ENCODE measurements around the gene CNTNAP2.

Gene CNTNAP2

DNA sequence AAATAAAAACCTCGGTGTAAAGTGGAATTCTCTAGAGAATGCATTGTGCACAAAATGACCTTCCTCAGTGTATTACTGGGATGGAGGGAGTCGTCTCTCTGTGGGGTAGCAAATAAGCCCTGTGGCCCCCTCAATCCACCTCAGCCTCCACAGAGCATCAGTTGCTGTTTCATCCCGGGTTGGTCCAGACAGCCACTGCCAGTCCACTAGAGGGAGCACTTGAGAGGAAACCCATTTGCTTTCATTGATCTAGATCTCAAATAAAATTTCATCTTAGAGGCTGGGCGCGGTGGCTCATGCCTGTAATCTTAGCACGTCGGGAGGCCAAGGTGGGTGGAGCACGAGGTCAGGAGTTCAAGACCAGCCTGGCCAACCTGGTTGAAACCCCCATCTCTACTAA is 1128.7 kb downstream of the CNTNAP2 start:
- DNase-seq (ENCODE audit: low spot score): peak; percentile 39

- DNase-seq (ENCODE audit: low spot score): peak; percentile 10
Observed at GRCh38 chr7:147249956-147250355, 1133.4 kb downstream of the CNTNAP2 start.

- no peak for DNase-seq (ENCODE audit: low spot score)
Observed at GRCh38 chr7:147251751-147252325, 1135.2 kb downstream of the CNTNAP2 start.

DNA sequence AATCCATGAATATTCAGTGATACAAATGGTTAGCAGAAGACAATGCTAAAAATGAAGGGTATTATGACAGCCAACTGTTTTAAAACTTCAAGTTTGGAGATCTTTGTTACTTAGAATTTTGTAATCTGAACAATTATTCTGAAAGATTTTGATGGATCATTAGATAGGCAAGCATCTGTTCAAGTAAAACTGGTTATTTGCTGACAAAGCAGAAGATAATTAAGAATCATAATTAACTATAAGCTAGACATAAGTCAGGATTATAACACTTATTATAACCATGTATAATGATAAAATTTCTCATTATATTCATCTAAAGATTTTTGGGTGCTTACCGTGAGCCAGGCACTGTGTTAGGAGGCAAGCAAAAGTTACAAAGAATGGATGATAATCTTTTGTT is 1145.1 kb downstream of the CNTNAP2 start:
- no peak for DNase-seq (ENCODE audit: low spot score)

DNA sequence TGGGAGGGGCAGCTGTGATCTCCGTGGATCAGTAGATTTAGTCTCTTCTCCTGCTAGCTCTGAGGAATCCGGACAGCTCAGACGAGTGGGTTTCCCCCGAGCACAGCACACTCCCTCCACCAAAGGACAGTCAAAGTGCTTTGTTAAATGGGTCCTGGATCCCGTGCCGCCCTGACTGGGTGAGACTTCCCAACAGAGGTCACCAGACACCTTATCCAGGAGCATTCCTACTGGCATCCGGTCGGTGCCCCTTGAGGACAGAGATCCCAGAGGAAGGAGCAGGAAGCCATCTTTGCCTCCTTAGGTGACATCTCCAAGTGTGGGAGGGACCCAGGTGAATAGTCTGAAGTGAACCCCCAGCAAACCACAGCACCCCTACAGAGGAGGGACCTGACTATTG is 1148.9 kb downstream of the CNTNAP2 start:
- no peak for DNase-seq (ENCODE audit: low spot score)

- DNase-seq (ENCODE audit: low spot score): no peak
Observed at GRCh38 chr7:147276106-147276505, 1159.5 kb downstream of the CNTNAP2 start.

- DNase-seq (ENCODE audit: low spot score): no peak
Observed at GRCh38 chr7:147276783-147277370, 1160.3 kb downstream of the CNTNAP2 start.

- no peak for DNase-seq (ENCODE audit: low spot score)
Observed at GRCh38 chr7:147279514-147279913, 1162.9 kb downstream of the CNTNAP2 start.

DNA sequence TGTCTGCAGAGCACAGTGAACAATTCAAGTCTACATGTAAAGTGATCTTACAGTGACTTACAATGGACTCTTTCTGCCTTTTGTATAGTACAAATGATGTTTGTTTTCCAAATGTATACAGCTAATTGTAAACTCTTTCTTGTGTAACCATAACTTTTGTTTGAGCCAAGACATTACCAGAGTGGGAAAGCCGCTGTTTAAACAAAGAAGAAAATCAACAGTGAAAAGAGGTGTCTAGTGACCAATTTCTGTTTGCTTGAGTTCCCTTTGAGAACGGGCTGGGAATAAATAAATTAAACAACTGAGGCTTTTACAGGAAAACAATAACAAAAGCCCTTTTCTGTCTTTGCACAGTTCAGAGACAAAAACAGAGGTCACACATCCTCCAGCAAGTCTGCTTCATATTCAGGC is 1163.4 kb downstream of the CNTNAP2 start:
- peak; percentile 90 for DNase-seq (ENCODE audit: low spot score)

- DNase-seq (ENCODE audit: low spot score): no peak
Observed at GRCh38 chr7:147282204-147282603, 1165.6 kb downstream of the CNTNAP2 start.

GRCh38 chr7:147296201-147296600 is 1179.6 kb downstream of the CNTNAP2 start:
- no peak for DNase-seq (ENCODE audit: low spot score)

DNA sequence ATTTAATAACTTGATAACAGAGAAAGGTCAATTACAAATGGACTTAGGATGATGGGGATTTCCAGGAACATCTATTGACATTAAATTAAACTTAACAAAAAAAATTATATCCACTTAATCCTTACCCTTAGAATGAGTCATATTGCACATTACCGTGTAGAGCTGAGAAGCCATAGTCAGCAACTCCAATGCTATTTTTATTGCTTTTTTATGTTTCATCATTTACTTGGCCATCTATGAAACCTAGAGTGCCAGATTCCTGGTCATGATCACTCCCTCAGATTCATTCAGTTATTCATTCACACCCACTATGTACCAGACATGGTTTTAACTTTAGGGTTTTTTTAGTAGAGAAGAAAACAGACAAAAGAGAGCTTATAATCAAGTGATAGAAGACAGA is 1180.4 kb downstream of the CNTNAP2 start:
- DNase-seq (ENCODE audit: low spot score): no peak

- no peak for DNase-seq (ENCODE audit: low spot score)
Observed at GRCh38 chr7:147298611-147299043, 1182.0 kb downstream of the CNTNAP2 start.

- no peak for DNase-seq (ENCODE audit: low spot score)
Observed at GRCh38 chr7:147300293-147300692, 1183.7 kb downstream of the CNTNAP2 start.

DNA sequence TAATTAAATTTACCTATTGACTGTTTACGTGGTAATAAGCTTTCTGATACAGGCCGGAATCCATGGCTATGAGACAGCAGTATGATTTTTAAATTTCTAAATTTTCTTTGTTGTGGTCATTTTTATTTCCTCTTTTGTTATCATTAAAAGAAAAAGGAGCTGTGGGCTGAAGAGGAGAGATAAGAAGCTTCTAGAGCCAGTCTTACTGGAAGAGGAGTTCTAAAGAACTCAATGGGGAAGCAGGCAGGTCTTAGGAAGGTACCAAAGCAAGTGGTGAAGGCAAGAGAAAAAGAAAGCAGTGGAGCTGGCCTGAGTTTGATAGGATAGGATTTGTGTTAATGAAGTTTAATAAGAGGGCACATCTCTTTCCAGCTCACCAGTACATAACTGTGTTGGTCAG is 1187.8 kb downstream of the CNTNAP2 start:
- no peak for DNase-seq (ENCODE audit: low spot score)

DNA sequence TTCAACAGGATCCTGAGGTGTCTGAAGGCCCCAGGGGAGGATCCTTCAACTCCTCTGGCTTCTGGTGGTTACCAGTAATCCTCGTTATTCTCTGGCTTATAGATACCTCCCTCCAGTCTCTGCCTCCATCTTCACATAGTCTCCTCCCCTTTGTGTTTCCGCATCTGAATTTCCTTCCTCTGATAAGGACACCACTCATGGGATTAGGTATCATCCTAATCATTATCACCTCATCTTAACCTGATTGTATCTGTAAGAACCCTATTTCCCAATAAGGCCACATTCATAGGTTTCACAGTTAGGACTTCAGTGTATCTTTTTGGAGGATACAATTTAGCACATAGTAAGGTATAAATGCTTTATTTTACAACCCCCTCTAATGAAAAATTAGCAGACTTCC is 1189.2 kb downstream of the CNTNAP2 start:
- no peak for DNase-seq (ENCODE audit: low spot score)

GRCh38 chr7:147308539-147308938 is 1191.9 kb downstream of the CNTNAP2 start:
- no peak for DNase-seq (ENCODE audit: low spot score)

DNA sequence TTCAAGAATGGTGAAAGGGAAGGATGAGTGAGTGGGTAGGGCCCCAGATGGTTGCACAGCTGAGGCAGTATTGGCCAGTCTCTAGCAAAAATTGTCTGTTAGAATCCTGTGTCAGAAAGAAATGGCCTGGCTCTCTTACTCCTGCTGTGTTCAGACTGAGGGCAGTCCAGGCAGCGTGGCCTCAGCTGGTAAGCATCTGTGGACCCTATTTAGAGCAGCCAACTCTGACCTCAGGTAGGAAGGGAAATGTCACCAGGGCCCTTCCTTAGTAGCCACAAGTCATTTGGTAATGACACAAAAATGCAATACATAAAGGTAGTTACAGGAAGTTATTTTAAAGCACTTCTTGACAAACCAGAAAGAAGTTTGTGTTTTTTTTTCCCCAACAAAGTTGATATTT is 1194.7 kb downstream of the CNTNAP2 start:
- no peak for DNase-seq (ENCODE audit: low spot score)

- no peak for DNase-seq (ENCODE audit: low spot score)
Observed at GRCh38 chr7:147321504-147321903, 1204.9 kb downstream of the CNTNAP2 start.

- no peak for DNase-seq (ENCODE audit: low spot score)
Observed at GRCh38 chr7:147332988-147333387, 1216.4 kb downstream of the CNTNAP2 start.

DNA sequence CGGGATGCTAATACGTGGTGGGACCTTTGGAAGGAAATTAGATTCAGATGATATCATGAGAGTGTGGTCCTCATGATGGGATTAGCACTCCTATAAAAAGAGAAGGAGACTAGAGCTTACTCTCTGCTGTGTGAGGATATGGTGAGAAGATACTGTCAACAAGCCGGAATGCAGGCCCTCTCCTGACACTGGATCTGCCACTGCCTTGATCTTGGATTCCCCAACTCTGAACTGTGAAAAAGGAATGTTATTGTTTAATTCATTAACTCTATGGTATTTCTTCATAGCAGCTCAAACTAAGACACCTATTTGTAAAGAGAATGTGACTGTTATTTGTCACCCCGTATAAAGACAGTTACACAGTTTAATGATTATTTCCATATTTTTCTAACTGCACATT is 1246.5 kb downstream of the CNTNAP2 start:
- no peak for DNase-seq (ENCODE audit: low spot score)

- DNase-seq (ENCODE audit: low spot score): no peak
Observed at GRCh38 chr7:147376192-147376591, 1259.6 kb downstream of the CNTNAP2 start.

DNA sequence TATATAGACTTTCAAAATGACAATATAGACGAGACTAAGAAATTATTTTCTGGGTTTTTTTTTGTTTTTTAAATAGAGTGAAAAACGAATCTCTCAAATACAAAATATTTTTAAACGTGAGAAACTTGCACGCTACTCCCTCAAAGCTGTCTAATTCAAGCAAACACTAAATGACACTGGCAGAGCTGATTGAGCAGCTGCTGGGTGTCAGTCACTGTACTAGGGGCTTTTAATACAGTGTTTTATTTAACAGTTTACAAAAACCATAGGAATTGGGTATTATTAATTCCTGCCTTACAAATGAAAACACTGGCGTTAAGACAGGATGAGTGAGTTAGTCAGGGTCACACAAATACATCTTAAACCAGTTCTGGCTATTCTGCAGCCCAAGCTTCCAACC is 1264.3 kb downstream of the CNTNAP2 start:
- no peak for DNase-seq (ENCODE audit: low spot score)

- no peak for DNase-seq (ENCODE audit: low spot score)
Observed at GRCh38 chr7:147394329-147394728, 1277.7 kb downstream of the CNTNAP2 start.
